Suprapubic skin (tissue), 3 donors: ENCODE data around the gene RAB1A.

Experiments used
- POLR2A ChIP-seq, 2 donors: fragments of 450-650 bp; IDR thresholded peaks; one replicate each; pipeline ENCODE4 v1.6.1; 2017; ENCODE audit warnings: antibody characterized with exemption in 2 of 2, mild to moderate bottlenecking in 2 of 2, moderate library complexity in 2 of 2
- TF ChIP-seq, protein P1 (sequence below), 2 donors: fragments of 200-600 bp in 1 of 2; fragments of 450-650 bp in 1 of 2; sonication (generic) in 1 of 2; IDR thresholded peaks; one replicate each; pipeline ENCODE4 v1.5.1; 2016 to 2019; ENCODE audit warnings: antibody characterized with exemption in 2 of 2, mild to moderate bottlenecking in 1 of 2, moderate library complexity in 1 of 2

GRCh38 chr2:65061146-65061909, 68.6 kb downstream of the RAB1A start:
- TF ChIP-seq, protein P1, sequence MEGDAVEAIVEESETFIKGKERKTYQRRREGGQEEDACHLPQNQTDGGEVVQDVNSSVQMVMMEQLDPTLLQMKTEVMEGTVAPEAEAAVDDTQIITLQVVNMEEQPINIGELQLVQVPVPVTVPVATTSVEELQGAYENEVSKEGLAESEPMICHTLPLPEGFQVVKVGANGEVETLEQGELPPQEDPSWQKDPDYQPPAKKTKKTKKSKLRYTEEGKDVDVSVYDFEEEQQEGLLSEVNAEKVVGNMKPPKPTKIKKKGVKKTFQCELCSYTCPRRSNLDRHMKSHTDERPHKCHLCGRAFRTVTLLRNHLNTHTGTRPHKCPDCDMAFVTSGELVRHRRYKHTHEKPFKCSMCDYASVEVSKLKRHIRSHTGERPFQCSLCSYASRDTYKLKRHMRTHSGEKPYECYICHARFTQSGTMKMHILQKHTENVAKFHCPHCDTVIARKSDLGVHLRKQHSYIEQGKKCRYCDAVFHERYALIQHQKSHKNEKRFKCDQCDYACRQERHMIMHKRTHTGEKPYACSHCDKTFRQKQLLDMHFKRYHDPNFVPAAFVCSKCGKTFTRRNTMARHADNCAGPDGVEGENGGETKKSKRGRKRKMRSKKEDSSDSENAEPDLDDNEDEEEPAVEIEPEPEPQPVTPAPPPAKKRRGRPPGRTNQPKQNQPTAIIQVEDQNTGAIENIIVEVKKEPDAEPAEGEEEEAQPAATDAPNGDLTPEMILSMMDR (IDR thresholded peaks at IDR 0.05) = no peak
- no peak for TF ChIP-seq POLR2A (IDR thresholded peaks at IDR 0.05)
